Subcutaneous adipose tissue (tissue), 4 donors: ENCODE measurements around the gene RHOT2. TPM values are rescaled to one million over a fixed set of nuclear protein-coding genes. Genes with fewer than 3 reads are reported as not detected.

Source experiments
- CTCF ChIP-seq: fragments of 450-650 bp; IDR thresholded peaks from one replicate; pipeline ENCODE4 v1.5.1; 2016; ENCODE audit warnings: low read depth, mild to moderate bottlenecking, control low read depth, antibody characterized with exemption, moderate library complexity
- total RNA-seq, 4 donors: library from RNA; depleted of rRNA; stranded (reverse); fragments of >200 nt; gene quantifications; one replicate each; pipeline ENCODE4 v1.1.0, GENCODE V29; 2016

RHOT2 gene
- total RNA-seq, 4 donors from 2014 or later: 26.2 to 75.4 (median 37.8) TPM

GRCh38 chr16:695355-696089 lies 27.6 kb downstream of the RHOT2 start:
- no peak for TF ChIP-seq CTCF

GRCh38 chr16:698911-699671 lies 31.2 kb downstream of the RHOT2 start:
- TF ChIP-seq CTCF: no peak

DNA sequence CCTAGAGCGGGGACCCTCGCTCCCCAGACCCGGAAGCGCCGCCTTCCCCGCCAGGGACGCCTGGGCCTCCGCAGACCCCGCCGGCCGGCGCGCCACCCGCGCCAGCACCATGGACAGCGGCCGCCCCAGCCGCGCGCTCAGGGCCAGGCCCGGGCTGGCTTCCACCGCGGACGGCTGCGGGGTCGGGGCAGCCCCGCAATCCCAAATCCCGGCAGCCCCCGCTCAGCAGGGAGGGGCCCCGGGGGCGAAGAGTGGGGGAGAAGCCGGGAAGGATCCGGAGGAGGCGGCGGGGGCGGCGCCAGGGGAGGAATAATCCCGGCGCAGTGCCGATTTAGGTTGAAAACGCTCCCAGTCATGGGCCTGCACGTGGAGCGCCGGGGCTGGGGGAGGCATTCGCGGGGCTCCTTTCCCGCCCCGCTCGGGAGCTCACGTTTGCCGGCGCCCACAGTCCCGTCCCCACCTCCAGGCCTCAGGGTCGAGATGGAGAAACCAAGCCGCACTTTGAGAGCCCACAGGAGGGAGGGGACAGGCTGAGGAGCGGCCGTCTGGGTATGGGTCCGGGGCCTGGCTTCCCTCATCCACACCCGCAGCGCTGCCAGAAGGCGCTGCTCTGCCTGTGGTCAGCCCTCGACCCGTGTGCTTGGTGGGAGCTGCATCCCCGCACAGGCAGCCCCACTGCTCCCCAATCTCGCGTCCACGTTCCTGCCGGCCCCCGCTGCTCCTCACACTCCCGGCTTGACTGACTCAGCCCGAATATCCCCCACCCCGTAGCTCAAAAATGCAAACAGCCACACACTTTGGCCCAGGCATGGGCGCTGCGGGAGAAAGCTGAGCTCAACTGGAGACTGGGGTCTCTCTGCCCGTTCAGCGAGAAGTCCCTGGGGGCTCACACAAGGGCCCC lies 33.0 kb downstream of the RHOT2 start:
- TF ChIP-seq CTCF: no peak

DNA sequence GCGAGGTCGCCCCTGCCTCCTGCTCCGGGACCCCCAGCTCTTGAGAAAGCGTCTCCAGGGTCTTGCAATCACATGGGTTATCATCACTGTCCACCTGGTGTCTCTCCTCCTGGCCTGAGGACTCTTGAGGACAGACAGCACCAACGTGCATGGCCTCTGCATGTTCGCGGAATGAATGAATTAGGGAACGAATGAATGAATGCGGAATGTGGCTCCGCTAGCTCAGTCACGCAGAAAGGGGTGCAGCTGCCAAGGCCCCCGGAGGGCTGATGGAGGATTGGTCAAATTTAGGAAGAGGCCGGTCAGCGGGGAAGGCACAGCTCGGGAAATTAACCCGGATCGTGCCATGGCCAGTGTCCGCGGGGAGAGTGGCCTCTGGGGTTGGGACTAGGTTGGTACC lies 34.4 kb downstream of the RHOT2 start:
- TF ChIP-seq CTCF: no peak

DNA sequence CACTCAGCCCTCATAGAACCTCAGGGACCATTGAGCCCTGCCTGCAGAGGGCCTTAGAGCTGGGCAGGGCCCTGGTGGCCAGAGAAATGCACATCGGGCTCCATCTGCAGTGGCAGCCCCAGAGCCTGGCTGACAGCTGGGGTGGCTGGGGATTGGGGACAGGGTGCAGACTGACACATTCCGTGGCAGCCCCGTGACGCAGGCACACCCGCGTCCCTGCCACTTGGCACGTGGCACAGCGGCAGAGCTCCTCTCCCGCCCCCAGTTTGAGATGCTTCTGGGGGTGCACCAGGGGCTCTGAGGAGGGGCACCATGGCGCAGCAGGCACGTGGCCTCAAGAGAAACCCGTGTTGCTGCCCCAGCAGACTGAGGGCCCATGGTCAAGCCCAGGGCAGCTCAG lies 35.5 kb downstream of the RHOT2 start:
- TF ChIP-seq CTCF: no peak

GRCh38 chr16:704047-704446 lies 36.1 kb downstream of the RHOT2 start:
- TF ChIP-seq CTCF: no peak
